Measurements from ENCODE around the gene ACOX1.

Gene ACOX1

DNA sequence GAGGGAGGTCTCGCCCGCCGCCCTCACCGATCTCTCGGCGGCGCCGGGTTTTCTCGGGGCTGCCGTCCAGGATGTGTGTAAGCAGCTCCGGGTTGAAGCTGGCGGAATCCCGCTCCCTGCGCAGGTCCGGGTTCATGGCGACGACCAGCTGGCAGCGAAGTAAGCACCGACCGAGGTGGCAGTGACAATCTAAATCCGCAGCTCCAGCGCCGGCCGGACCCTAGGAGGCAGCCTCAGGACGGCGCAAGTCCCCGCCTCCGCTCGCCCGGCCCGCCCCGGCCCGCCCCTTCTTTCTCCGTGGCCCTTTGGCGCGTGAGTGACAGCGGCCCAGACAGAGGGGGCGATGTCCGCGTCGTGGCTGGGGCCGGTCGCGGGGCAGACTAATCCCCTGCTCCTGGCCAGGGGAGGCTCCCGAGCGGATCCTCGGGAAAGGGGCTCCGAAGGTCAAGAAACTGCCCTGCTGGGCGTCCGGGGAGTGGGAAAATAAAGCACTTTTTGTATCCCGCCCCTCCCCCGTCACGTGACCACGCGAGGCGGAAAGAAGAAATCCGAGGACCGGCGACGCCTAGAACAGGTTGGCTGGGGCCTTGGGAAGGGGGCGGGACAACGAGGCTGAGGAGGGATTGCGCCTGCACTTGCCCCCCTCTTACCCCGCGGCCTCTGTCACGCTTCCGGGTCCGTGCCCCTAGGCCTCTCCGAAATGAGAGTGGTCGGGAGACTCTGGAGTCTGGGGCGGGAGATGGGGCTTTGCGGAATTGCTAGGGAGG, at the start of gene ACOX1, which contains the start of gene TEN1:
Gene ACOX1 (minus strand): TSS at position 229 of the 767 bp plus-strand sequence. CDS start 93 bp downstream, at position 136.
Gene TEN1 (plus strand): TSS at position 303 of the 767 bp plus-strand sequence. CDS start 6,953 bp downstream, outside the sequence.
- peak; percentile 90 to 94 for DNase-seq (ENCODE audit: extremely low read depth in 1 of 2, low read depth in 1 of 2)

DNA sequence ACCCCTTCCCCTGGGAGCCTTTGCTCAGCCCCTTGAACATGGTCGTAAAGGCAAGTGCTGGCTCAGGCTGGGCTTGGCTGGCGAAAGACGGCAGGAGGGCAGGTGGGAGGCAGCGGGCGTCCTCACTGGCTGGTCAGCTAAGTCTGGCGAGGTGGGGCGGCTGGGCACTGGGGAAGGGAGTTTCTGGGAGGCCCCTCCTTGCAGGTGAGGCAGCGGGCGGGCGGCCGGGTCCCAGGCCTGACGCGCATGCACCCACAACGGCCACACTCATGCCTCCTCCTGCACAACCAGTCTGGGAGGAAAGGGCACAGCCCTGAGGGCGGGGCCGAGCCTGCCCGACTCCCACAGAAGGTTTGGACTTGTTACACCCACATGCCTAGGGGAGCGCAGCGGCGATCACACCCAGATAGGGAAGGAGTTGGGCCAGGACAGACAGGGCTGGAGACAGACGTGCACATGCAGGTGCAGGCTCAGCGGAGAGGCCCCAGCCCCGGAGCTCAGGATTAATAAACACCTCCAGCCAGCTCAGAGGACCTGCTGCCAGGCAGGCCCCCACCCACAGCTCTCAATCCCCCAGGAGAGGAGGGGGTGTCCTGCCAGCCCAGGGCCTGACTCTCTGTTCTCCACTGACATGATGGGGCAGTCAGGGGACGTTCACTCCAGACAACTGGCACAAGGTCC, 48.3 kb upstream of the ACOX1 start, which contains the start of gene EVPL:
Gene EVPL (minus strand): TSS at position 148 of the 681 bp plus-strand sequence. CDS start 108 bp downstream, at position 40.
- DNase-seq (ENCODE audit: extremely low read depth in 1 of 2, low read depth in 1 of 2): no peak

DNA sequence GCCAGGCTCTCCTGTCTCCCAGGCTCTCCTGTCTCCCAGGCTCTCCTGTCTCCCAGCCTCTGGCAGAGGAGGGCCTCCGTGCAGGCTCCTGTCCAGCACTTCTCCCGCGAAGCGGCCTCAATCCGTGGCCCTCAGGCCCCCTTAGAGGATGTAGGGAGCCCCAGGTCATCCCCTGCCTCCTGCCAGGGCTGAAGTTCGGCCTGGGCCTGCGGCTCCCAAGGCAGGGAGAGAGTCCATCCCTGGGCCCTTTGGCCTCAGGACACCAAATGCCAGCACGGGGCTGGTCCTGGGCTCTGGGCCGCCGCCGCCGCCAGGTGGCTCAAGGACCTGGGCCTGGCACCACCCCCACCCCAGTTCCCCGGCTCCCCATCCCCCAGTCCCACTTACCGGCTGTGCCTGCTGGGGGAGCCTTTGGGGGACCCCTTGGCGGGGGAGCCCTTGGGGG, 47.8 kb upstream of the ACOX1 start:
- DNase-seq (ENCODE audit: extremely low read depth in 1 of 2, low read depth in 1 of 2): no peak

DNA sequence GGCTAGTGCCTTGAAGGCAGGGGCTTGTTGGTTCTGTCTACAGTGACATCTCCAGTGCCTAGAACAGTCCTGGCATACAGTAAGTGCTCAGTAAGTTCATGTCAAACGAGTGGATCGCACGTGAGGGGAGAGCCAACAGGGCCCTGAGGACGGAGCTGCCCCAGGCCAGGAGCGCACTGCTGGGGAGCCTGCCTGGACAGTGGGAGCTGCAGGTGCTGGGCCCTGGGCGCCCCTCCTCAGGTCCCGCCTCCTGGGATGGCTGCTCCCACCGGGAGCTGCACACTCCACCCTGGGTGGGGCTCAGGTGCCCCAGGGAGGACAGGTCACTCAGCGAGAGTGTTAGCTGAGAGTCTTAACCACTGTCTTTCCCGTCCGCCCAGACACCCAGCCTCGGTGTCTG, 46.3 kb upstream of the ACOX1 start:
- no peak for DNase-seq (ENCODE audit: extremely low read depth in 1 of 2, low read depth in 1 of 2)

DNA sequence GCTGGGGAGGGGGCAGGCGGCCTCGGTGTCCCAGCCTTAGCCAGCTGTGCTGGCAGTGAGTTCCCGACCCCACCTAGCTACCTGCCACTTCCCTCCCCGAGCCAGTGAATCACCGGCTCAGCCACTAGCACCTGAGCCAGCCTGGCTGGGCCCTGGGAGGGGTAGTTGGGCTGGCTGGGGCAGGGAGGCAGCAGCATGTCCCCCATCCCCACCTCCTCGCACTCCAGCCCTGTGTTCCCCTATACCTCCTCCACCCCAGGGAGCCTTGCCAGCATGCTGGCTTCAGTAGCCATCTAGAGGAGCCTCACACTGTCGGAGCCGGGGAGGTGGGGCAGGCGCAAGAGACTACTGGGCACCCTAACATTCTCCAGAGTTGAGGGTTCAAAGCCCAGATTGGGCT, 45.4 kb upstream of the ACOX1 start:
- no peak for DNase-seq (ENCODE audit: extremely low read depth in 1 of 2, low read depth in 1 of 2)

DNA sequence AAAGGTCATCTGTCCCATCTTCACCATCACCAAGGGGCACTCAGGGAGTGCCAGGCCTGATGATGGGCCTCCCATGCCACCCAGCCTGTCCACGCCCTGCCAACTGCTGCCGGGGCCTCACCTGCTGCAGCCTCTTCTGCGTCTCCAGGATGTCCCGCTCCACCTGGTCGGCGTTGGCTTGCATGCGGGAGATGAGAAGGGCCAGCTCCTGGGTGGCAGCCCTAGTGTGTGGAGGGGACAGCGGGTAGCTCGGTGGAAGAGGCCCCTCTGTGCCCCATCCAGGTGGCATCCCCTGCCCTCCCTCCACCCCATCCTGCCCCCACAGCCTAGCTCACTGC, 44.9 kb upstream of the ACOX1 start:
- DNase-seq (ENCODE audit: extremely low read depth in 1 of 2, low read depth in 1 of 2): no peak

DNA sequence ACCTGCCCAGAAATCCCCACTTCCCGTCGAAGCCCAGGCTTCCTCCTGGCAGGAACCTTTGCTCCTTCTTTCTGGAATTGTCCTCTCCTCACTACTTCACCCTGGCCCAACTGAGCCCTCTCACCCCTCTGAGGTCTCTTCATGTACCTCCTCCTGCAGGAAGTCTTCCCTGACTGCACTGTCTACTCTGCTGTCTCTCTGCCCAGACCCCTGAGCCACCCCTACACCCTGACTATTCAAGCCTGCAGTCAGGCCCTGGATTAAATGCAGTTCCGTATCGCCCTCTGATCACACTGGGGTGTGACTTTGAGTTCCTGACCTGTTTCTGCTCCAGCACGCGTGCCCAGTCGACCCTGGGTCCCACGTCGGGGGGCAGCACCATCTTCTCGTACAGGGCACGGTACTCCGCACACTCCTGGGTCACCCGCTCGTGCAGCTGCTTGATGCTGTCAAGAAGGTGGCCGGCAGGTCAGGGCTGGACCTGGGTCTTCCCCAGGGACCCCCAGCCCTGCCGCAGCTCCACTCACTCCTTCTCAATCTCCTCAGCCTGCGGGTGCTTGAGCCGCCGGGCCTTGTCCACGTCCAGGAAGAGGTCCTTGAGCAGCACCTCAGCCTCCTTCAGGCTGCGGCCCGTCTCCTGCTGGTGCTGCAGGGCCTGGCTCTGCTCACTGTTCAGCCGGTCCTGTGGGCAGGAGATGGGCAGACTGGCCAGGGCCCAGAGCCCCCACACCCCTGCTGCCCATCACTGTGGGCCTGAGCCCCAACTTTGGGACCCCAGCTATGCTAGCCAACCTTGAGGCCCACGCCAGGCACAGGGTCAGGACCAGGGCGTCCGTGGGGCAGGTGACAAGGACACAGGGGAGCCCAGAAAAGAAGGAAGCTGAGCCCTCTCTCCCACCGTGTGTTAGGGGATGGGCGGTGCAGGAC, 44.3 kb upstream of the ACOX1 start:
- no peak for DNase-seq (ENCODE audit: extremely low read depth in 1 of 2, low read depth in 1 of 2)

DNA sequence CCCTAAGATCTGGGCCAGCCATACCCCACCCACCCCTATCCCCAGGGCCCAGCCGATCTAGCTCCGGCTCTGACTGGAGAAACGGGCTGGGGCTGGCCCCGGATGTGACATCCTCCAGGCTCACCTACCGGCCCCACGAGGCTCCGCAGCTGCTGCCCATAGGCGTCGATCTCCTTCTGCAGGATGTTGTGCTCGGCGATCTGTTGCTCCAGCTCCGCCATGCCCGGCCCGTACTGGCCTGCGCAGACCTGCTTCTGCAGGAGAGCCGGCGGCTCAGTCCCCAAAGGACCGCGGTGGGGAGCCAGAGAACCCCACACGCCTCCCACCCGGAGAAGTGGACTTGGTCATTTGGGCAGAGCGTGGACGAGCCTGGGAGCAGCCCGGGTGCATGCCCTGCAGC, 43.3 kb upstream of the ACOX1 start:
- no peak for DNase-seq (ENCODE audit: extremely low read depth in 1 of 2, low read depth in 1 of 2)

DNA sequence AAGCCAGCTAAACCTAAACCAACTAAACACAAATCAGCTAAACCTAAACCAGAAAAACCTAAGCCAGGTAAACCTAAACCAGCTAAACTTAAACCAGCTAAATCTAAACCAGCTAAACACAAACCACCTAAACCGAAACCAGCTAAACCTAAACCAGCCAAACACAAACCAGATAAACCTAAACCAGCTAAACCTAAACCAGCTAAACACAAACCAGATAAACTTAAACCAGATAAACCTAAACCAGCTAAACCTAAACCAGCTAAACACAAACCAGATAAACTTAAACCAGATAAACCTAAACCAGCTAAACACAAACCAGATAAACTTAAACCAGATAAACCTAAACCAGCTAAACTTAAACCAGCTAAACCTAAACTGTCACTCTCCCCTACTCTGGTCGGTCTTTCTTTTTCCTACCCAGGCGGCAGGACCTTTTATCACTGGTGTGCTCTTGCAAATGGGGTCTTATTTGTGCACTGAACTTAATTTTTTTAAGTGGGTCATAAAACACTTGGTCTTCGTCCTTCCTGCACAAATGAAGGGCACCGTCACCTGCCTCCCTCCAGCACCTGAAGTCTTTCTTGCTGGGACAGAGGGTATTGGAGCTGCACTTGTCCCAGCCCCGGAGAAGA, 41.0 kb upstream of the ACOX1 start:
- DNase-seq (ENCODE audit: extremely low read depth in 1 of 2, low read depth in 1 of 2): no peak

DNA sequence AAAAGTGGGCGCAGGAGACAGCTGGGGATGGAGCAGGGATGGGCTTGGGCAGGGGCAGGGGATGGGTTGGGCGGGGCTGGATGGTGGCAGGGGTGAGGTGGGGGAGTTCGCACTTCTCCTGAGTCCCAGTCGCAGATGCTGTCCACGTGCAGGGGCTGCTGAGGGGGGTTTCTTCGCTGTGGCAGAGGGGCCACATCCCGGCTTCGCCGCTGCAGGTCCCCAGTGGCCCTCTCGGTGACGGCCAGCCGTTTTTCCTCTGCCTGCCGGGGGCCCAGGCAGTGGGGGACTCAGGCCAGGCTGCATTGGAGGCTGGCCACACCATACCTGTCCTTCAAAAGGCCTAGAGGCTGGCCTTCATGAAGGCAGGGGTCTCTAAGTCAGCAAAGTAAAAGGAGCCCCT, 39.8 kb upstream of the ACOX1 start:
- no peak for DNase-seq (ENCODE audit: extremely low read depth in 1 of 2, low read depth in 1 of 2)

DNA sequence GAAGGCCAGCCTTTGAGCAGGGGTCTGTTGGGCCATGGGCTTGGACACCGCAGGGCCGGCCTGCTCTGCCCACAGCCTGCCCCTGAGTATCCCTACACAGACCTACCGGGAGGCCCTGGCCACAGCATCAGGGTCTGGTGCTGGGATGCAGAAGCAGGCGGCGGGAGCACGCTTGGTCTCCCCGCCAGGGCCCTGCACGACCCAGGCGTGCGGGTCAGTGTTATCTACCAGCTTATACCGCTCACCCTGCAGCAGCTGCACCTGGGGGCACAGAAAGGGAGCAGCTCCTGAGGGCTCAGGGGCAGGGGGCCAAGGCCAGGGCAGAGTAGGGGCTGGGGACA, 39.3 kb upstream of the ACOX1 start:
- no peak for DNase-seq (ENCODE audit: extremely low read depth in 1 of 2, low read depth in 1 of 2)

DNA sequence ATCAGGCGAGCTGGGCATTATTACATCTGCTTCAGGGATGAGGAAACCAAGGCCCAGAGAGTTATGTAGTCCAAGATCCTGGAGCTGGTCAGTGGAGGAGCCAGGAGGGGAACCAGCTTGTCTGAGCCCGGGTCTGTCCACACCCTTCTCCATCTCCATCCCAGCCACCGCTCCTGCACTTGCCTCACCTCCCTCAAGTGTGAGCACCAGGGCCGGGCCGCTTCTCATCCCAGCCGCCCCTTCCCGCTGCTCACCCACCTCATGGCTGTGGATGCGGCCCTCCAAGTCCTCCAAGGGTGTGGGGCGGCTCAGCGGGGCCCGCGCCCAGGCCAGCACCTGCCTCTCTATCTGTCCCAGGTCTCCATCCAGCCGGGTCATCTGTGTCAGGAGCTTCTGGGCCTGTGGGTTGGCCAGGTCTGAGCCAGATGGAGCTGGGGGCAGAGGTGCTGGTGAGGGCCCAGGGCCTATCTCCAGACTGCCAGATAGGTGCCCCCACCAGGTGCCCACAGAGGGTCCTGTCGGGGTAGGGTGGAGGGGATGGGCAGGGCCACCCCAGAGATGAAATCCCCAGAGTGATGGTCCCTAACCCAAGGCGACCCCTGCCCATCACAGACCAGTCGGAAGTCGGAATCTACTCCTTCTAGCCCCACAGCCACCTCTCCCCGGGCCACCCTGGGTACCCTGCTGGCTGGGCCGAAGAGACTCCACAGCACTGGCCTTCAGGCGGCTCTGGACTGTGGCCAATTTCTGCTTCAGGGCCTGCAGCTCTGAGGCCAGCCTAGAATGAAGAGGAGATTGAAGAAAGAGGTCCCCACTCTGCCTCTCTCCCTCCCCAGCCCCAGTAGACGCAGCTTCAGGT, 38.7 kb upstream of the ACOX1 start:
- DNase-seq (ENCODE audit: extremely low read depth in 1 of 2, low read depth in 1 of 2): no peak

DNA sequence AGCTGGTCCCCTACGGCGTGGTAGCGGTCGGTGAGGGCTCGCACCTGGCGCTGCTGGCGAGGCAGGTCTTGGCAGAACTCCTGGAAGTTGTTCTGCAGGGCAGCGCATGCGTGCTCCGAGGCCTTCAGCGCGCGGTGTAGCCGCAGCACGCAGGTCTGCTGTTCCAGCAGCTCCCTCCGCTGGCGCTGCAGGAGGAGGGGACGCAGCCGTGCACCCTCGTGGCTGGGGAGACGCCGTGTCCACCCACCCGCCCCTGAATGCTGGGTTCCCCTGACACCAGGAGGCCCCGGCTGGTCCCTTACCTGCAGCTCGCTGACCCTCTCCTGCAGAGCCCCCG, 35.9 kb upstream of the ACOX1 start:
- DNase-seq (ENCODE audit: extremely low read depth in 1 of 2, low read depth in 1 of 2): no peak

DNA sequence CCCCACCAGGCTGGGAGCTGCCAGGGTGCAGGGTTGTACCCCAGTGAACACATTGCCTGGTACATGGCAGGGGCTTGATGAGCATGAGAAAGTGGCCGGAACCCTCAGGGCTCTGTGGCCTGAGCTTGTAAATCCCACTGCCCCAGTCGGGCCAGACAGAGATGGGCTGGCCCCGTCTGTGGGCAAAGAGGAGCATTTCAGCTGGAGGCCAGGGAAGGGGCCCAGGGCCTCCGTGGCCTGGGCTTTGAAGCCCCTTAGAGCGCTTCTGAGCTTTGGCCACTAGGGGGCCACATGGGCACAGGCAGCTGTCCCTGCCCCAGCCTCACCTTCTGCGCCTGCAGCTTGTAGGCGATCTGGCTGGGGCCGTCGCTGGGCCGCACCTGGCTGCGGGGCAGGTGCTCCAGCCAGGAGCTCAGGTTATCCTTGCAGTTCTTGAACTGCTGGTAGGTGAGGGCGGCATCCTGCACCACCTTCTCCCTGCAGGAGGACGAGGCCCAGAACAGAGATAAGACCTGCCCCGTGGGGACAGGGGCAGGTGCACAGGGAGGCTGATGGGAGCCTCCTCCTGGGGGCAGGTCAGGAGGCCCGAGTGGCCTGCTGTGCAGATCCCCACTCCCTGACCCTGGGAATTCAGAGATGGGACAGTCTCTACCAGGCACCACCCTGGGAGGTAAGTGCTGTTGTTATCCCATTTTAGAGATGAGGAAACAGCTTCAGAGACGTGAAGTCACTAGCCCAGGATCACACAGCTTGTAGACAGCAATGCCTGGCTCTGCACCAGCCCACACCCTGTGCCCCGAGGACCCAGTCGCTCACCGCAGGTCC, 35.3 kb upstream of the ACOX1 start:
- peak; percentile 50 to 67 for DNase-seq (ENCODE audit: extremely low read depth in 1 of 2, low read depth in 1 of 2)

DNA sequence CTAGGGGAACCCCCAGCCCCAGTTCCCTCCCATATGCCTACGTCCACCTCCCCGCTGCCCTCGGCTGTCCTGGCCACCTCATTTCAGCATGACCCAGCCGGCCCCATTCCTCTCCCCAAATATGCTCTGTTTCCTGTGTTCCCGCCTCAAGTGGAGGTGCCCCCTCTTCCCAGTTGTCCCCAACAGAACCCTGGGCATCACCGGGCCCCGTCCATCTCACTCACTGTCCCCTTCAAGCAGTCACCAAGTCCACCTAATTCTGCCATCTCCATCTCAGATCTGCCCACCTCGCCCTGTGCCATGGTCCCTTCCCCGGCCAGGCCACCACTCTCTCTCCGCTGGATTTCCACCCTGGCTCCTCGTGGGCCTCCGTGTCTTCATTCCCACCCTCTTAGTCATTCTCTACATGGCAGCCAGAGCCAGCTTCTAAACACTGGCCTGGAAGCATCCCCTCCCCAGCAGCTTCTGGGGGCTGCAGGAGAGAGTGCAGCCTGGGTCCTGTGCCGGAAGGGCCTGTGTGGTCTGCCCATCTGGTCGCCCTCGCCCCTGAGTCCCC, 34.5 kb upstream of the ACOX1 start:
- no peak for DNase-seq (ENCODE audit: extremely low read depth in 1 of 2, low read depth in 1 of 2)

DNA sequence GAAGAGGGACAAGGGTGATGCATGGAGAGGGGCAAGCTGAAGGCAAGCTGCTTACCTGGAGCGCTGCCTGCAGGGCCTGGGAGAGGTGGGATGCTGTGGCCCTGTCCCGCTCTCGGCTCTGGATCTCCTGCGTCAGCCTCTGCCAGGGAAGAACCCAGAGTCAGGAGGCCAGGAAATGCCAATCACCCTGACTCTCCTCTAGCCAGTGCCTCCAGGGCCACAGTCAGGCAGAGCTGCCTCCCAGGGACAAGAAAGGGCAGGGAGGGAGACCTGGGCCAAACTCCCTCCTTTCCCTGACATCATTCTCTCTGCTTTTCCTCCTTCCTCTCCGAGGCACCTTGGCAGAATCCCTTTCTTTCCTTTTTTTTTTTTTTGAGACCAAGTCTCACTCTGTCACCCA, 33.0 kb upstream of the ACOX1 start:
- no peak for DNase-seq (ENCODE audit: extremely low read depth in 1 of 2, low read depth in 1 of 2)

DNA sequence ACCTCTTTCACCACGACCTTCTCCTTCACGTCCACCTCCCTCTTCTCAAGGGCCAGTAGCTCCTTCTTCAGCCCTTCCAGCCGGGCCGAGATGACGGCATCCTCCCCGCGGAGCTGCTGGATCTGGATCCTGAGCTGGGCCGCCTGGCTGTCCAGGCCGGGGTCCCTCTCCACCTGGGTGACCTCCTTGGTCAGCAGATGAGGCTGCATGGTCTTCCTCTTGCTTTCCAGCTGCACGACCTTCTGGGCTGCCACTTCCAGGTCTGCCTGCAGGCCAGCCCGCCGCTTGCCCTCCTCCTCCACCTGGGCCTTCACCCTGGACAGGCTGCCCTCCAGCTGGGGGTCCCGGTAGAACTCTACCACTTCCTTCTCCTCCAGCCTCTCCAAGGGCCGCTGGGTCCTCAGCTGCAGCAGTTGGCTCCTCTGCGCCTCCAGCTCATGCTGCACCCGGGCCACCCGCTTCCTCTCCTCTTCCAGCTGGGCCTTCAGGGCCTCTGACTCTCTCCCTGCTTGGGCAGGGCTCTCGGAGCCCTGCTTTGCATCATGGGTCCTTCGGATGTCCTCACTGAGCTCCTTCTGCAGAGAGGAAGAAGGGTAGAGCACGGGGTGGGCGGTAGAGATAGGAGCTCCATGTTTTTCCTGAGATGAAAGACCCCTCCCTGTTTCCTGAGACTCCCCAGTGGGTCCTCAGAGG, 31.1 kb upstream of the ACOX1 start:
- DNase-seq (ENCODE audit: extremely low read depth in 1 of 2, low read depth in 1 of 2): no peak

DNA sequence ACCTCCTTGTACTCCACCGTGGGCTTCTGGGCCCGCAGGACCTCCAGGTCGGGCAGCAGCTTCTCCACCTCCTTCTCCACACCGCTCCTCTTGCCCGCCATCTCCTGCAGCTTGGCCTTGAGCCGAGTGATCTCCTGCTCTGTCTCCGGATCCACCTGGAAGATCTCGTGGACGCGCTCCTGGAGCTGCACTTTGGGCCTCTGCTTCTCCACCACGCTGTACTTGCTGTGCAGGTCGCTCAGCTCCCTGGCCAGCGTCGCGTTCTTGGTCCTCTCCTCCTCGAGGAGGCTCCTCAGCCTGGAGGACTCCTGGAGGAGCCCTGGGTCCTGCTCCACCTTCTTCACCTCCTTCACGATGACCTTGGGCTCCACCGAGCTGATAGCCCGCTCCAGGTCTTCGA, 30.5 kb upstream of the ACOX1 start:
- no peak for DNase-seq (ENCODE audit: extremely low read depth in 1 of 2, low read depth in 1 of 2)
